Activated CD8-positive, alpha-beta memory T cell treated with anti-CD3 and anti-CD28 coated beads, Interleukin-2, amount 10 ng/mL, durations not matched to agents 7 days and 5 days (primary cell): ENCODE results near the gene KCND3. TPM values are rescaled to one million over a fixed set of nuclear protein-coding genes. Genes with fewer than 3 reads are reported as not detected.

Experiments used
- ATAC-seq: fragments of 150-1000 bp; cut with Tn5 transposase; one replicate; pipeline ENCODE4 v1.10.0; 2021; ENCODE audit warnings: moderate library complexity
- CTCF ChIA-PET: fragments of 350-600 bp; sonication (Branson Sonifier 250); formaldehyde crosslinking; loops from one replicate; lab custom pipeline; 2021; ENCODE audit warnings: antibody characterized with exemption; lab: Charles Lee
- DNase-seq: peaks from one replicate; pipeline ENCODE4 v3.0.0-alpha.2; 2020
- H3K27ac Mint-ChIP-seq: one replicate; pipeline ENCODE4 v1.8.0; 2021; ENCODE audit warnings: mild to moderate bottlenecking, mixed read lengths
- H3K27me3 Mint-ChIP-seq: one replicate; pipeline ENCODE4 v1.8.0; 2021; ENCODE audit warnings: mixed read lengths
- H3K36me3 Mint-ChIP-seq: one replicate; pipeline ENCODE4 v1.8.0; 2021; ENCODE audit warnings: mild to moderate bottlenecking, mixed read lengths
- H3K4me1 Mint-ChIP-seq: one replicate; pipeline ENCODE4 v1.8.0; 2021; ENCODE audit warnings: mixed read lengths
- H3K4me3 Mint-ChIP-seq: one replicate; pipeline ENCODE4 v1.8.0; 2021; ENCODE audit warnings: mild to moderate bottlenecking, moderate library complexity, mixed read lengths
- H3K9me3 Mint-ChIP-seq: one replicate; pipeline ENCODE4 v1.8.0; 2022; ENCODE audit warnings: low read depth, mixed read lengths
- total RNA-seq, 2 experiments: library from RNA; stranded (reverse); gene quantifications; one replicate each; pipeline ENCODE4 v1.2.3, GENCODE V29; 2021

KCND3 gene
- total RNA-seq, 2 experiments from 2014 or later, result not detected

- no peak for DNase-seq
- Mint-ChIP-seq H3K27ac (no peak overlapping the region), H3K4me1 (no peaks in the 10 kb centered on the region), H3K27me3 (peaks cover 44% of the 10 kb centered on the region), H3K9me3 (no peaks in the 10 kb centered on the region), H3K4me3 (no peak overlapping the region), H3K36me3 (no peaks in the 10 kb centered on the region)
- ATAC-seq, result no peak
- CTCF ChIA-PET, result no interaction called here
Observed at GRCh38 chr1:111961773-111962565, 27.5 kb downstream of the KCND3 start.

- CTCF ChIA-PET, result no interaction called here
- DNase-seq (no peak), ATAC-seq (no peak)
- Mint-ChIP-seq H3K27ac (no peak overlapping the region), H3K4me1 (no peaks in the 10 kb centered on the region), H3K4me3 (no peak overlapping the region), H3K36me3 (no peaks in the 10 kb centered on the region), H3K27me3 (peaks cover 42% of the 10 kb centered on the region), H3K9me3 (no peaks in the 10 kb centered on the region)
Observed at GRCh38 chr1:111961016-111961415, 28.5 kb downstream of the KCND3 start.

- ATAC-seq (no peak), DNase-seq (no peak)
- CTCF ChIA-PET, result no interaction called here
- peaks cover 30% of the 10 kb centered on the region for H3K27me3 Mint-ChIP-seq
- H3K27ac Mint-ChIP-seq, result no peak overlapping the region
- H3K36me3 Mint-ChIP-seq, result no peaks in the 10 kb centered on the region
- H3K4me1 Mint-ChIP-seq, result no peaks in the 10 kb centered on the region
- no peak overlapping the region for H3K4me3 Mint-ChIP-seq
- no peaks in the 10 kb centered on the region for H3K9me3 Mint-ChIP-seq
Observed at GRCh38 chr1:111959436-111959835, 30.0 kb downstream of the KCND3 start.

- Mint-ChIP-seq H3K27ac (no peak overlapping the region), H3K36me3 (no peaks in the 10 kb centered on the region), H3K4me1 (no peaks in the 10 kb centered on the region), H3K27me3 (peaks cover 28% of the 10 kb centered on the region), H3K4me3 (no peak overlapping the region), H3K9me3 (no peaks in the 10 kb centered on the region)
- DNase-seq (no peak), ATAC-seq (no peak)
- CTCF ChIA-PET, result no interaction called here
Observed at GRCh38 chr1:111958851-111959250, 30.6 kb downstream of the KCND3 start.

GRCh38 chr1:111958075-111958474 is 31.4 kb downstream of the KCND3 start:
- no peaks in the 10 kb centered on the region for H3K9me3 Mint-ChIP-seq
- ATAC-seq, result no peak
- no peak overlapping the region for H3K4me3 Mint-ChIP-seq
- H3K4me1 Mint-ChIP-seq, result no peaks in the 10 kb centered on the region
- no peak overlapping the region for H3K27ac Mint-ChIP-seq
- CTCF ChIA-PET, result no interaction called here
- DNase-seq, result no peak
- H3K27me3 Mint-ChIP-seq, result peaks cover 23% of the 10 kb centered on the region
- H3K36me3 Mint-ChIP-seq, result no peaks in the 10 kb centered on the region

- ATAC-seq, result no peak
- H3K36me3 Mint-ChIP-seq, result no peaks in the 10 kb centered on the region
- CTCF ChIA-PET, result no interaction called here
Observed at GRCh38 chr1:111956155-111956771, 33.2 kb downstream of the KCND3 start.

GRCh38 chr1:111955755-111956154 is 33.7 kb downstream of the KCND3 start:
- Mint-ChIP-seq H3K4me1 (no peaks in the 10 kb centered on the region), H3K27ac (no peak overlapping the region), H3K27me3 (peaks cover 31% of the 10 kb centered on the region), H3K4me3 (no peak overlapping the region), H3K36me3 (no peaks in the 10 kb centered on the region), H3K9me3 (no peaks in the 10 kb centered on the region)
- ATAC-seq (no peak), DNase-seq (no peak)
- CTCF ChIA-PET, result no interaction called here

More at GRCh38 chr1:111956155-111956771, 33.2 kb downstream of the KCND3 start:
- Mint-ChIP-seq H3K27me3 (peaks cover 29% of the 10 kb centered on the region), H3K4me3 (no peak overlapping the region), H3K9me3 (no peaks in the 10 kb centered on the region), H3K4me1 (no peaks in the 10 kb centered on the region), H3K27ac (no peak overlapping the region)
- no peak for DNase-seq

GRCh38 chr1:111953797-111954196 is 35.7 kb downstream of the KCND3 start:
- H3K4me1 Mint-ChIP-seq, result peaks cover 2% of the 10 kb centered on the region
- DNase-seq (no peak), ATAC-seq (no peak)
- H3K27me3 Mint-ChIP-seq, result peaks cover 29% of the 10 kb centered on the region
- no peaks in the 10 kb centered on the region for H3K36me3 Mint-ChIP-seq
- H3K4me3 Mint-ChIP-seq, result no peak overlapping the region
- H3K9me3 Mint-ChIP-seq, result no peaks in the 10 kb centered on the region
- CTCF ChIA-PET, result no interaction called here
- no peak overlapping the region for H3K27ac Mint-ChIP-seq

- no peaks in the 10 kb centered on the region for H3K9me3 Mint-ChIP-seq
- DNase-seq, result no peak
- ATAC-seq, result no peak
- no peak overlapping the region for H3K4me3 Mint-ChIP-seq
- no peak overlapping the region for H3K27ac Mint-ChIP-seq
- H3K36me3 Mint-ChIP-seq, result no peaks in the 10 kb centered on the region
- CTCF ChIA-PET, result no interaction called here
- H3K27me3 Mint-ChIP-seq, result peaks cover 29% of the 10 kb centered on the region
- H3K4me1 Mint-ChIP-seq, result peaks cover 4% of the 10 kb centered on the region
Observed at GRCh38 chr1:111952125-111952657, 37.3 kb downstream of the KCND3 start.

- Mint-ChIP-seq H3K4me3 (no peak overlapping the region), H3K4me1 (peaks cover 4% of the 10 kb centered on the region), H3K9me3 (no peaks in the 10 kb centered on the region), H3K27me3 (peaks cover 23% of the 10 kb centered on the region), H3K27ac (no peak overlapping the region), H3K36me3 (no peaks in the 10 kb centered on the region)
- CTCF ChIA-PET, result no interaction called here
- ATAC-seq (peak; percentile 30), DNase-seq (no peak)
Observed at GRCh38 chr1:111948209-111949171, 41.0 kb downstream of the KCND3 start.

- Mint-ChIP-seq H3K4me1 (peaks cover 4% of the 10 kb centered on the region), H3K27ac (no peak overlapping the region), H3K9me3 (no peaks in the 10 kb centered on the region), H3K36me3 (no peaks in the 10 kb centered on the region), H3K4me3 (no peak overlapping the region), H3K27me3 (peaks cover under 1% of the 10 kb centered on the region)
- ATAC-seq (no peak), DNase-seq (no peak)
- CTCF ChIA-PET, result no interaction called here
Observed at GRCh38 chr1:111943846-111944749, 45.4 kb downstream of the KCND3 start.

GRCh38 chr1:111943066-111943465 is 46.4 kb downstream of the KCND3 start:
- Mint-ChIP-seq H3K27me3 (no peaks in the 10 kb centered on the region), H3K9me3 (no peaks in the 10 kb centered on the region), H3K27ac (no peak overlapping the region), H3K4me3 (no peak overlapping the region), H3K36me3 (no peaks in the 10 kb centered on the region), H3K4me1 (no peaks in the 10 kb centered on the region)
- DNase-seq (no peak), ATAC-seq (no peak)
- CTCF ChIA-PET, result no interaction called here
